HG03064 (cell line): ENCODE data around the gene ZRANB3.
"Not testable (repeated sequence)": the region's sequence is repeated elsewhere in the genome, so short reads cannot be mapped to it uniquely, and the experiment has no call there.

Experiments used
- ATAC-seq: cut with Tn5 transposase; IDR thresholded peaks from one replicate; pipeline ENCODE4 v1.9.1; 2021; ENCODE audit warnings: low read depth; ENCODE audit not compliant: unreplicated experiment

ZRANB3 gene

DNA sequence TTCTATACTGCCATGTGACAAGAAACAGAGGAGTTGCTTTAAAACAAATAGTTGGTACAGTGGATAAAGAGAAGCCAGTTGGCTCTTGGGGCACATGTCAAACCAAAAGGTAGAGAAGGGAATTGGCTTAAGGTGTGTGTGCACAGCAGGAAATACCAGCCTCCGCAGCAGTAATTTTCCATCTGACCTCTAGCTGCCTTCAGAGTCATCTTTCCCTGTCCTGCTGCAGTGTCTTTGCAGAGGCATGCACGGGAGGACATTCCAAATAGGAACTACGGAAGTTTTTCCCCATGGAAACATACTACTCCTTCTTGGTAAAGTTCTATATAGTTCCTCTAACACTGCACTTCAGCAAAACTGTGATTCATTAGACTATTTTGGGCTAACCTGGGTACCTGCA lies 379.4 kb downstream of the ZRANB3 start:
- ATAC-seq: no peak

DNA sequence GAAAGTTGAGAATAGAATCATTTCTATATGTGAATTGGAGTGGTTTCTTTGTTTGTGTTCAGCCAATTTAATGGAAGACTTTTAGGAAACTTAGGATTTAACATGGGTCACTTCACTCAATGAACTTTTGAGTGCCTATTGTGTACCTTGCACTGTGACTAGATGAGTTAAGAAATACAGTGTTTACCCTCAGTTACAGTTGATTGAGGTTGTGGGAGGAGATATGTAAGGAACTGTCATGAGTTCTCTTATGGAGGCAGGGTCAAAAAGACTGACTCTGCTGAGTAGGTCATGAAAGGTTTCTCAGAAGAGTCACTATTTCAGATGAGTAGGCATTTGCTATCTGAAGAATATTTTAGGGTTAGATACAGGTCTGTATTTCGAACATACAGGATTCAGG lies 380.3 kb downstream of the ZRANB3 start:
- ATAC-seq: no peak

DNA sequence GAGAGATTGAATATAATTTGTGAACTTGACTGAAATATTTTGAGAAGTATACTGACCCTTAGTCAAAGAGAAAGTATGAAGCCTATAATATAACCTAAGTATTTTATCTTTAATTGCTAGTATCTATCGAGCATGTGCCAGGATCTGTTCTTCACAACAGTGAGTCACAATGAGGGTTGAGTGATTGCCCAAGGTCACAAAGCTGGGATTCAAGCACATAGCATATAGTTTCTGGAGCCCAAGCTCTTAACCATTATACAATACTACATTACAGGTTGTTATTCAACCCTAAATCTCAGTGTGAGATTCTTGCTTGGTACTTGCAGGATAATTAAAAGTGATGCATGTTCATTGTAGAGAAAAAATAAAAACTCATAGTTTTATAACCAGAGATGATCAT lies 381.8 kb downstream of the ZRANB3 start:
- ATAC-seq: no peak

DNA sequence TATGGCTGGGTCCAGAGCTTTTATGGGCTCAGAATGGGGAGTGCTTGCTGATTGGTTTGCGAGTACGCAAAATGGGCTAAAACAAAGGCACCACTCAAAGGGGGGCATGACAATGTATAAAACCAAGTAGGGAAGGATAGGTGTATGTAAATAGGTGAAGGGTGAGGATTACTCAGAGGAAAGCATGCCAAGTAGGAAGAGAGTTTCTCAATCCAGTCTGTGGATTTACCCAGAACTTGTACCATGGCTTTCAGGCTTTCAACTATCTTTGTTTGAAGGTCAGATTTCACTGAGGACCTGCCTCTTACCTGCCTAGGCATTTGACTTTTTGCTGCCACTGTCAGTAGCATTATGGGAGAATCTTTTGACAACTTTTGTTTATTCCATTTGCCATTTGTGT lies 386.7 kb downstream of the ZRANB3 start:
- ATAC-seq: no peak

DNA sequence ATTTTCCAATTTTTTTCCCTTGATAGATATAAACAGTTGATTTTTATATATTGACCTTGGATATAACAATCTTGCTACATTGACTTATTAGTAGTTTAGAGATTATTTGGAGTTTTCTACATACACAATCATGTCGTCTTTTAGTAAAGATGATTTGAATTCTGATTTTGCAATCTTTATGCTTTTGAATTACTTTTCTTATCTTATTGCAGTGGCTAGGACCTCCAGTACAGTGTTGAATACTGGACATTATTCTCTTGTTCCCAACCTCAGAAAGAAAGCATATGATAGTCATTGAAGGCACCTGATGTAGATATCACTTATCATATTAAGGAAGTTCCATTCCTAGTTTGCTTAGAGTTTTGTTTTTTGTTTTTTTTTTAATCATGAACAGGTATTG lies 388.7 kb downstream of the ZRANB3 start:
- ATAC-seq: no peak

DNA sequence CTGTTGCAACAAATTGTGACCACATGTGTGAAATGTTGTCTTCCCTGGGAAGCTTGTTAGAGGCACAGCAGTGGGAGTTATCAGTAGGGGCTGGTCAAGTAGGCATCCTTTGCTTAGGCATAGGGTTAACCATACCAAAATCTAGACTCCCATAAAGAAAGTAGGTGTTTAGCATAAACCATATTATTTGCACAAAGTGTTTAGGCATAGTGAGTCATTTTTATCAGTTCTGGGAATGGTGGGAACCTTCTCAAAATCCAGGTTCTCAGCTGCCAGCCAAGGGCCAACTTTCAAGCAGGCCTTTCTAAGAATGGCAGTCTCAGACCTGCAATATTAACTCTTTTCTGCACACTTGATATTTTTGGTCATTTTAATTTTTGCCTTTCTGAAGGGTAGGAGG lies 390.4 kb downstream of the ZRANB3 start:
- no peak for ATAC-seq

DNA sequence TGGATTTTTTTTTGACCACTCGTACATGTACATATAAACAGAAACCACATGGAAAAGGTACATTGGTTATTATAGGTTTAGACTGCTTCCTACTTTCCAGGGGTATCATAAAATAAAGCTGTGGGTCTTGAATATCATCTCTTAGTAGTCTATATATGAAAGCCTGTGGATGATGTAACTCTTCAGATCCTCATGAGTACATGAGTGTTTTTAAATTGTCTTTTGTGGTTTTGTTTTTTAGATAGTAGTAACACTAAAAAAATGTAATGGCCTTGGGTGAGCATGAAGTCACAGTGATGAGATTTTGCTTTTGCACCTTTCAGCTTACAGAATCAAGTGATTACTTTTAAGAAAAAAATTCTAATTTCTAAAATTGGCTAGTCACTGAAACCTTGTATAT lies 398.7 kb downstream of the ZRANB3 start:
- ATAC-seq: no peak

DNA sequence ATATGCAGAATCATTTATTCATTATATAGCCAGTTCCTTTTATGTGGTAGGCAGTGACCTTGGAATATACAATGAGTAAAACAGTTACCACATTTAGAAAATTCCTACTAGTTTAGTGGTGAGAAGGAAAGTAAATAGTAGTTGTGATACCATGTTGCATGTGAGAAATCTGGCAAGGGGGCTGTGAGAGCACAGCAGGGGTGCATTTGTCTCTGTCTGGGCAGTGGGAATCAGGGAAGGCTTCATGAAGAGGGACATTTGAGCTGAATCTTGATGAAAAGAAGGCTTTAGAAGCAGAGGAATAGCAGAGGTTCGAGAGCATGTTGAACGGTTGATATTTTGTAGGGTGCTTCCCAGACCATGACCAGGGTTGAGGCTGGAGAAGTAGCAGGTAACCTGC lies 400.3 kb downstream of the ZRANB3 start:
- no peak for ATAC-seq

DNA sequence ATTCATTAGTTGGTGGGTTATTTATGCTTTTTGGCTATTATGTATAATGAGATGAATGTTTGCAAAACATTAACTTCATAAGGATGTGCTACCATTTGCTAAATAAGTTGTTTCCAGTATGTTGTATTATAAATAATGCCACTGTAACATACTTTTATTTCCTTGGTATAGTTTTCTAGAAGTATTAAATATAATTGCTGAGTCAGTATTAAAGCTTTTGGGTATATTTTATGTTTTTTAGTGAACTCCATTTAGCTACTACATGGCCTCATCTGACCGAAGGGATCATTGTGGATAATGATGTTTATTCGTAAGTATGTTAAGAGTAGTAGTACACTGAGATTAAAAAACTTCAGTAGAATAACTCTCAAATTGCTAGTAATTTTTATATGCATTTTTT lies 405.1 kb downstream of the ZRANB3 start:
- ATAC-seq: no peak

DNA sequence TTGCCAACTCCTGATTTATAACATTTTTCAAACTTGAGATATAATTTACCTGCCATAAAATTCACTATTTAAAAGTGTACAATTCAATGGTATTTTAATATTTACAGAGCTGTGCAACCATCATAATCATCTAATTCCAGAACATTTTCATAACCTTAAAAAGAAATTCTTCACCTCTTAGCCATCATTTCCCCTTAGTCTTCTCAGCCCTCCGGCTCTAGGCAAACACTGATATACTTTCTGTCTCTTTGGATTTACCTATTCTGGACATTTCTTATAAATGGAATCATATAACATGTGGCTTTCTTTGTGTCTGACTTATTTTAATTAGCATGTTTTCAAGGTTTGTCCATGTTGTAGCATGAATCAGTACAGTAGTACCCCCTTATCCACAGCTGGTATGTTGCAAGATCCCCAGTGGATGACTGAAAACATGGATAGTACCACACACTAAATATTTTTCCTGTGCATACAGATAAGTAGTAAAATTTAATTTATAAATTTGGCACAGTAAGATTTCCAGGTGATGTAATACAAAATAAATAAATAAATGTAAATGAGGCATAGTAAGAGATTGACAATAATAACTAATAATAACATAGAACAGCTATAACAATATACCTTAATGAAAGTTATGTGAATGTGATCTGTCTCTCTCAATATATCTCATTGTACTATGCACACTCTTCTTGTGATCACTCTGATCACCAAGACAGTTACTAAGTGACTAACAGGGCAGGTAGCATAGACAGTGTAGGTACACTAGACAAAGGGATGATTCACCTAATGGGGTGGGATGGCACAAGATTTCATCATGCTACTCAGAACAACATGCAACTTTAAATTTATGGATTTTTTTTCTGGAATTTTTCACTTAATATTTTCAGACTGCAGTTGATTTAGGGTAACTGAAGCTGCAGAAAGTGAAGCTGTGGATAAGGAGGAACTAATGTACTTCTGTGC lies 405.8 kb downstream of the ZRANB3 start:
- ATAC-seq: no peak

DNA sequence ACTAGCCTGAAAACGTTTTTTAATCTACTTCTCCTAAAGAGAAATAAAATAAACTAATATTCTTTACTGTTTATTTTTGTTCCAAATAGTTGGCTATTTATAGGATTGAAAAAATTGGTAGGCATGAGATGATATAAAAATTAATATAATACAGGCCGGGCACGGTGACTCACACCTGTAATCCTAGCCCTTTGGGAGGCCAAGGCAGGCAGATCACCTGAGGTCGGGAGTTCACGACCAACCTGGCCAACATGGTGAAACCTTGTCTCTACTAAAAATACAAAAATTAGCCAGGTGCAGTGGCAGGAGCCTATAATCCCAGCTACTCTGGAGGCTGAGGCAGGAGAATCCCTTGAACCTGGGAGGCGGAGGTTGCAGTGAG lies 409.4 kb downstream of the ZRANB3 start:
- ATAC-seq: not testable (repeated sequence)

DNA sequence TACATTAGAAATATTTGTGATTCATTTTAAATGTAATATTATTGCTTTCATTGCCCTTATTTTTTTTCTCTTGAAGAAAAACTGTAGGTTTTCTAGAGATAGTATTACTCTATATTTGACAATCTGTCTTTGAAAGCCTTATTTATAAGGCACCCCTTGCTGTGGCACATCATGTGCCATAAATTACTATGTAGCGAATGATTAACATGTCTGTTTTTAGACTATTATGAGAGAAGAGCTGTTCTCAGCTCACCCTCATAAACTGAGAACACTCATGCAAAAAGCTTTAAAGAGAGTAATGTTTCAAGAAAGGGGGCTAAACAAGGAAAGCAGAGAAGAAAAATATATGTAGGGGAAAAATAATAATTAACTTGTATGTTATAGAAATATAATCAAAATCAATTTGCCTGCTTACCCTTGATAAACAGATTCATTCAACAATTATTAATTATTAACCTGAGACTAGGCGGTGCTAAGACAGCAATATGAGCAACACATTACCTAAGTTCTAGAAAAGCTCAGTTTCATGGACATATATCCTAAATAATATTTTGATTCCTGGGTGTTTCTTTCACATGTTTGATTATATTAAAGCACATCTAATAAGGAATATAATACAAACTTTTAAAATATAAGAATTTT lies 409.9 kb downstream of the ZRANB3 start:
- no peak for ATAC-seq

DNA sequence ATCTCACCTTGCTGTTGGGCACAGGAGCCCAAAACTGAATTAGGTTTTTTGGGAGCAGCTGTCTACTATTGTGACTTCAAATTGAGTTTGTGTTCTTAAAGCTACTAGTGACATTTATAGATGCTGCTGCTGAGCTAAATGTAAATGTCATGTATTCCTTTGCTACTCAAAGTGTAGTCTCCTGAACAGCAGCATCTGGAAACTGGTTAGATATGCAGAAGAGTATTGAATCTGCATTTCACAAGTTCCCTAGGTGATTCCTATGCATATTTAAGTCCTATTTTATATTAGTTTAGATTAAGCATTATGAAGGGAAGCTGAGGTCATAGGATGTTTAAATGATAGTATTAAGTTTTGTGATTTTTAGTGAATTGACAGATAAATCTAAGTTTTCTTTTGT lies 411.4 kb downstream of the ZRANB3 start:
- no peak for ATAC-seq

DNA sequence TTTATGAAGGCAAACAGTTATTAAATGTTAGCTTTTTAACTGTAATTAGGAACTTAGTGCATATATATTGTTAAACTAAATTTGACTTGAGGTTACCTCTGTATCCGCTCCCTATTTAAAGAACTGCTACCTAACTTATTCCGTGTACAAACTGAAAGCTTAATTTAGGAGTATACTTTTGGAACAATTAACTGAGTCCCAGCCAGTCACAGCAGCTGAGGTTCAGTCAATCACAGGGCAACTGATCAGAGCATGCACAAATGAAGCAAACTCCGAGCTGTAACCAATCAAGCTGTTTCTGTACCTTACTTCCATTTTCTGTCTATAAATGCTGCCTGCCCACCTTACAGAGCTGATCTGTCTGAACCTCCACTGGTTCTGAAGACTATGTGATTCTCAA lies 417.7 kb downstream of the ZRANB3 start:
- no peak for ATAC-seq

DNA sequence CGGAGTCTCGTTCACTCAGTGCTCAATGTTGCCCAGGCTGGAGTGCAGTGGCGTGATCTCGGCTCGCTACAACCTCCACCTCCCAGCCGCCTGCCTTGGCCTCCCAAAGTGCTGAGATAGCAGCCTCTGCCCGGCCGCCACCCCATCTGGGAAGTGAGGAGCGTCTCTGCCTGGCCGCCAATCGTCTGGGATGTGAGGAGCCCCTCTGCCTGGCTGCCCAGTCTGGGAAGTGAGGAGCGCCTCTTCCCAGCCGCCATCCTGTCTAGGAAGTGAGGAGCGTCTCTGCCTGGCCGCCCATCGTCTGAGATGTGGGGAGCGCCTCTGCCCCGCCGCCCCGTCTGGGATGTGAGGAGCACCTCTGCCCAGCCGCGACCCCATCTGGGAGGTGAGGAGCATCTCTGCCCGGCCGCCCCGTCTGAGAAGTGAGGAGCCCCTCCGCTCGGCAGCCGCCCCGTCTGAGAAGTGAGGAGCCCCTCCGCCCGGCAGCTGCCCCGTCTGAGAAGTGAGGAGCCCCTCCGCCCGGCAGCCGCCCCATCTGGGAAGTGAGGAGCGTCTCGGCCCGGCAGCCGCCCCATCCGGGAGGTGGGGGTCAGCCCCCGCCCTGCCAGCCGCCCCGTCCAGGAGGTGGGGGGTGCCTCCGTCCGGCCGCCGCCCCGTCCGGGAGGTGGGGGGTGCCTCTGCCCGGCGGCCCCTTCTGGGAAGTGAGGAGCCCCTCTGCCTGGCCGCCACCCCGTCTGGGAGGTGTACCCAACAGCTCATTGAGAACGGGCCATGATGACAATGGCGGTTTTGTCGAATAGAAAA lies 425.3 kb downstream of the ZRANB3 start:
- not testable (repeated sequence) for ATAC-seq

DNA sequence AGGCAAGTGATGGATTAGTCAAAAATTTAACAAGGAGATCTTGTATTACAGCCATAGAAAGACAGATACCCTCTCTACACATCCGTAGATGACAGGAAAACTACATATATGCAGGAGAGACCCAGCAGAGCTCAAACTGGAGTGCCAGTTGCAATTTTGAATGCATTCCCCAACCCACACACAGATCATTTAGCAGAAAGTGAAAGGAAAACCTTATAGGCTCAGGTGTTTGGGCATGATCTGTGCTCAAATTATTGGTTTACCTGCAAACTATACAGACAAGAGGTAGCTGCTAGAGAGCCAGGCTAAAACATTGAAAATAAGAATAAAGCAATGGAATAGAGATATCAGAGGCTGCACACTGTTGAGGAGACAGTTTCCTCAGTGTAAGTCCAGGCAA lies 427.2 kb downstream of the ZRANB3 start:
- no peak for ATAC-seq

DNA sequence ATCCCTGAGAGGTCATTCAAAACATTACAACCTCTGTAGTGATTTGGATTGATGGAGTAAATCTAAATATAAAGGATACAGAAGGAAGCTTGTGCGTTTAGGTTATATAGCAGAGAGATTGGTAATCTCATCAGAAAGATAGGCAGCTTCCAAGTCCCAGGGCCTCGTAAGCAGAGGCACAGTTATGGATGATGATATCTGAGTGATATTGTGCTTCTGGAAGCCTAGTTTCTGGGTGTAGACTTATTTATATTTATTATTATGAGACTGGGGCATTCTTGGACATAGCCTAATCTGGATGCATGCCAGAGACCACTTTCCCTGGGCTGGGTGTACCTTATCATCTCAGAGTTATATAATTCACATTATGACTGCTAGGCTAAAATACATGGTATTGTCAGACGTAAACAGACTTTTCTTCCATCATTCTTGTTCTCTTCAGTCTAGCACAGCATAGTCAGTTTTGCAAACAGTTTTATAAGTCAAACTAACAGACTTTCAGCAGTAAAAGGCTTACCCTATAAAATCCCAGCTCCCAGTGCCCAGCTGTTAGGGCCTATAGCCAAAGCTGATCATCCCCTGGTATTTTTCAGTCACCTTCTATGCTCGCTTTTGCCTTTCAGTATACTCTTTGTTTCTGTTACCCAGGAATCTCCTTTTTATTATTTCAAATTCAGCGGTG lies 431.1 kb downstream of the ZRANB3 start:
- ATAC-seq: no peak

DNA sequence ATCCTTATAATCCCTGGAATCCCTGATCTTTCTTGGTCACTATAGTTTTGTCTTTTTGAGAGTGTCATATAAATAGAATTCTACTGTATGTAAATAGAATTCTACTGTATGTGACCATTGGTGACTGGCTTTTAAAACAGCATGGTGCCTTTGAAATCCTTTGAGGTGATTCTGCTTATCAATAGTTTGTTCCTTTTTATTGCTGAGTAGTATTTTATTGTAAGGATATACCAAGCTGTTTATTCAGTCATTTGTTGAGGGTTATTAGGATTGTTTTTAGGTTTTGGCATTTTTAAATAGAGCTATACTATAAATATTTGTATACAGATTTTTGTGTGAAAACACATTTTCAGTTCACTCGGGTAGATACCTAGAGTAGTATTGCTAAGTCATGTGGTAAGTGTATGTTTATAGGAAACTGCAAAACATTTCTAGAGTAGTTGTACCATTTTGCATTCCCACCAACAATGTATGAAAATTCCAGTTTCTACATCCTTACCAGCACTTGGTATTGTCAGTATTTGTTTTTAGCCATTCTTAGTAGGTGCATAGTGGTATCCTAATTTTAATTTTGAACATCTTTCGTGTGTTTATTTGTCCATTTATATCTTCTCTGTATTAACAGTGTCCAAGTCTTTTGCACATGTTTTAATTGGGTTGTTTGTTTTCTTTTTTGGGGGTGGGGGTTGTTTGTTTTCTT lies 433.3 kb downstream of the ZRANB3 start:
- ATAC-seq: no peak

DNA sequence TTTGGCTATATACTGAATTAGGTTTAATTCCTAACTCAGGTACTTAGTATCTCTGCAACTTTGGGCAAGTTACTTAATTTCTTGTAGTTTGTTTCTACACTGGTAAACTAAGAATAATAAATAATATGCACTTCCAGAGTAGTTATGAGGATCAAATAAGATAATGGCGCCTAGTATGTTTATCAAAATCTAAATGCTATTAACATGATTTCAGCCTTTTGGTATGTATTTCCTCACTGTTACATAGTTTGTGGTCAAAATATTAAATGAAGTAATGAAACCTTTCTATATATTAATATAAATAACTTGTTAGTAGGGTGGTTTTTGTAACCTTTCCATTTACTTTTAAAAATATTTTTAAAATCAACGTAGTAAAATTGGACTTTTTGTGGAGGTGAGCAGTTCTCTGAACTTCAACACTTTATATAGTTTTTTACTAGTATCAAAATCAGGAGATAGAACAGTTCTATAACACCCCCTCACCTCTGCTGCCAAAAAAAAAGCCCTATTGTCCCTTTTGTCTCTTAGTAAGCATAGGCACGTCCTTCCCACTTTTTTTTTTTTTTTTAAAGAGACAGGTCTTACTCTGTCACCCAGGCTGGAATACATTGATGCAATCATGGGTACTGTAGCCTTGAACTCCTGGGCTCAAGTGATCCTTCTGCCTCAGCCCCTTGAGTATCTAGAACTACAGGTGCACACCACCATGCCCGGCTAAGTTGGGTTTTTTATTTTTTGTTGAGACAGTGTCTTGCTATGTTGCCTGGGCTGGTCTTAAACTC lies 434.2 kb downstream of the ZRANB3 start:
- no peak for ATAC-seq
